Activated T-helper 1 cell treated with anti-CD3 and anti-CD28 coated beads, Interleukin-12 subunit alpha, Interleukin-12 subunit beta, Interleukin-2, Interleukin-4 antibody, amounts not matched to agents 30 ng/mL and 10 ng/mL and 1 ng/mL, durations not matched to agents 14 hours and 24 hours and 36 hours (primary cell): ENCODE data around the gene GALNT17. TPM values are rescaled to one million over a fixed set of nuclear protein-coding genes. Genes with fewer than 3 reads are reported as not detected.
"Not testable (repeated sequence)": the region's sequence is repeated elsewhere in the genome, so short reads cannot be mapped to it uniquely, and the experiment has no call there.

ENCODE experiments used
- DNase-seq: peaks from one replicate; pipeline ENCODE4 v3.0.0; 2021; ENCODE audit warnings: low spot score
- H3K27ac Mint-ChIP-seq: one replicate; pipeline ENCODE4 v1.8.0; 2021; ENCODE audit warnings: mild to moderate bottlenecking, mixed read lengths
- H3K27me3 Mint-ChIP-seq: one replicate; pipeline ENCODE4 v1.8.0; 2022; ENCODE audit warnings: mild to moderate bottlenecking, moderate library complexity, mixed read lengths; ENCODE audit not compliant: insufficient read depth
- H3K36me3 Mint-ChIP-seq: one replicate; pipeline ENCODE4 v1.8.0; 2021; ENCODE audit warnings: low read depth, mixed read lengths
- H3K4me1 Mint-ChIP-seq: one replicate; pipeline ENCODE4 v1.8.0; 2021; ENCODE audit warnings: low read depth, mixed read lengths
- H3K4me3 Mint-ChIP-seq: one replicate; pipeline ENCODE4 v1.8.0; 2021; ENCODE audit warnings: mild to moderate bottlenecking, moderate library complexity, mixed read lengths
- H3K9me3 Mint-ChIP-seq: one replicate; pipeline ENCODE4 v1.8.0; 2021; ENCODE audit warnings: mixed read lengths
- intact Hi-C: fragments of 100-400 bp; cut with micrococcal nuclease; formaldehyde crosslinking; loops from one replicate; pipeline ENCODE4 v1.15.1; 2024
- total RNA-seq: library from RNA; stranded (reverse); gene quantifications from 2 replicates; pipeline ENCODE4 v1.2.3, GENCODE V29; 2022

Gene GALNT17
- total RNA-seq, 1 donor from 2014 or later: not detected

- no peak for DNase-seq
- peaks cover 46% of the 10 kb centered on the region for H3K9me3 Mint-ChIP-seq
- H3K27me3 Mint-ChIP-seq: no peaks in the 10 kb centered on the region
- no peaks in the 10 kb centered on the region for H3K36me3 Mint-ChIP-seq
- H3K4me1 Mint-ChIP-seq: no peaks in the 10 kb centered on the region
- H3K4me3 Mint-ChIP-seq: no peak overlapping the region
- intact Hi-C loops: loop anchor here (10.0 kb wide), 1 partner anchor 60 kb away; no protein-coding TSS in a partner anchor
- H3K27ac Mint-ChIP-seq: no peak overlapping the region
Observed at GRCh38 chr7:71184609-71185008, 52.7 kb downstream of the GALNT17 start.

- H3K27me3 Mint-ChIP-seq: no peaks in the 10 kb centered on the region
- no peaks in the 10 kb centered on the region for H3K4me1 Mint-ChIP-seq
- intact Hi-C loops: loop anchor here (10.0 kb wide), 1 partner anchor 58 kb away; no protein-coding TSS in a partner anchor
- no peak overlapping the region for H3K4me3 Mint-ChIP-seq
- H3K9me3 Mint-ChIP-seq: peaks cover 48% of the 10 kb centered on the region
- no peak for DNase-seq
- no peak overlapping the region for H3K27ac Mint-ChIP-seq
- no peaks in the 10 kb centered on the region for H3K36me3 Mint-ChIP-seq
Observed at GRCh38 chr7:71186535-71187057, 54.7 kb downstream of the GALNT17 start.

GRCh38 chr7:71191771-71192170 lies 59.8 kb downstream of the GALNT17 start:
- no peak for DNase-seq
- intact Hi-C loops: no loop called here
- no peaks in the 10 kb centered on the region for H3K4me1 Mint-ChIP-seq
- H3K27ac Mint-ChIP-seq: no peak overlapping the region
- H3K9me3 Mint-ChIP-seq: peaks cover 44% of the 10 kb centered on the region
- no peaks in the 10 kb centered on the region for H3K27me3 Mint-ChIP-seq
- H3K36me3 Mint-ChIP-seq: no peaks in the 10 kb centered on the region
- no peak overlapping the region for H3K4me3 Mint-ChIP-seq

- H3K27me3 Mint-ChIP-seq: no peaks in the 10 kb centered on the region
- H3K9me3 Mint-ChIP-seq: peaks cover 38% of the 10 kb centered on the region
- intact Hi-C loops: no loop called here
- DNase-seq: no peak
- no peaks in the 10 kb centered on the region for H3K4me1 Mint-ChIP-seq
- no peak overlapping the region for H3K27ac Mint-ChIP-seq
- no peaks in the 10 kb centered on the region for H3K36me3 Mint-ChIP-seq
- no peak overlapping the region for H3K4me3 Mint-ChIP-seq
Observed at GRCh38 chr7:71193099-71193810, 61.3 kb downstream of the GALNT17 start.

- H3K9me3 Mint-ChIP-seq: peaks cover 34% of the 10 kb centered on the region
- H3K27me3 Mint-ChIP-seq: no peaks in the 10 kb centered on the region
- no peak overlapping the region for H3K27ac Mint-ChIP-seq
- H3K36me3 Mint-ChIP-seq: no peaks in the 10 kb centered on the region
- no peak overlapping the region for H3K4me3 Mint-ChIP-seq
- H3K4me1 Mint-ChIP-seq: no peaks in the 10 kb centered on the region
- no peak for DNase-seq
- intact Hi-C loops: no loop called here
Observed at GRCh38 chr7:71198391-71198790, 66.4 kb downstream of the GALNT17 start.

GRCh38 chr7:71198887-71199286 lies 66.9 kb downstream of the GALNT17 start:
- no peaks in the 10 kb centered on the region for H3K4me1 Mint-ChIP-seq
- H3K4me3 Mint-ChIP-seq: no peak overlapping the region
- peaks cover 33% of the 10 kb centered on the region for H3K9me3 Mint-ChIP-seq
- H3K27ac Mint-ChIP-seq: no peak overlapping the region
- no peak for DNase-seq
- no peaks in the 10 kb centered on the region for H3K27me3 Mint-ChIP-seq
- no peaks in the 10 kb centered on the region for H3K36me3 Mint-ChIP-seq
- intact Hi-C loops: no loop called here

- Mint-ChIP-seq H3K27ac (no peak overlapping the region), H3K9me3 (peaks cover 29% of the 10 kb centered on the region), H3K4me3 (no peak overlapping the region), H3K27me3 (no peaks in the 10 kb centered on the region), H3K4me1 (no peaks in the 10 kb centered on the region), H3K36me3 (no peaks in the 10 kb centered on the region)
- intact Hi-C loops: no loop called here
- no peak for DNase-seq
Observed at GRCh38 chr7:71206184-71206583, 74.2 kb downstream of the GALNT17 start.

GRCh38 chr7:71208881-71209280 lies 76.9 kb downstream of the GALNT17 start:
- H3K36me3 Mint-ChIP-seq: no peaks in the 10 kb centered on the region
- H3K27ac Mint-ChIP-seq: no peak overlapping the region
- no peak overlapping the region for H3K4me3 Mint-ChIP-seq
- H3K27me3 Mint-ChIP-seq: no peaks in the 10 kb centered on the region
- no peaks in the 10 kb centered on the region for H3K4me1 Mint-ChIP-seq
- intact Hi-C loops: no loop called here
- peaks cover 37% of the 10 kb centered on the region for H3K9me3 Mint-ChIP-seq
- DNase-seq: no peak

- H3K4me1 Mint-ChIP-seq, H3K27ac Mint-ChIP-seq, DNase-seq, intact Hi-C loops, H3K4me3 Mint-ChIP-seq, H3K27me3 Mint-ChIP-seq, H3K36me3 Mint-ChIP-seq: not testable (repeated sequence)
- peaks cover 35% of the 10 kb centered on the region for H3K9me3 Mint-ChIP-seq
Observed at GRCh38 chr7:71209484-71209883, 77.5 kb downstream of the GALNT17 start.

- no peaks in the 10 kb centered on the region for H3K27me3 Mint-ChIP-seq
- H3K27ac Mint-ChIP-seq: no peak overlapping the region
- H3K4me3 Mint-ChIP-seq: no peak overlapping the region
- no peak for DNase-seq
- H3K36me3 Mint-ChIP-seq: no peaks in the 10 kb centered on the region
- peaks cover 40% of the 10 kb centered on the region for H3K9me3 Mint-ChIP-seq
- no peaks in the 10 kb centered on the region for H3K4me1 Mint-ChIP-seq
- intact Hi-C loops: no loop called here
Observed at GRCh38 chr7:71210220-71210619, 78.3 kb downstream of the GALNT17 start.

GRCh38 chr7:71212433-71212832 lies 80.5 kb downstream of the GALNT17 start:
- H3K4me1 Mint-ChIP-seq, H3K27ac Mint-ChIP-seq, DNase-seq, H3K36me3 Mint-ChIP-seq, H3K27me3 Mint-ChIP-seq, intact Hi-C loops, H3K4me3 Mint-ChIP-seq: not testable (repeated sequence)
- H3K9me3 Mint-ChIP-seq: peaks cover 42% of the 10 kb centered on the region

- no peaks in the 10 kb centered on the region for H3K36me3 Mint-ChIP-seq
- H3K27ac Mint-ChIP-seq: no peak overlapping the region
- H3K4me3 Mint-ChIP-seq: no peak overlapping the region
- no peaks in the 10 kb centered on the region for H3K27me3 Mint-ChIP-seq
- peaks cover 52% of the 10 kb centered on the region for H3K9me3 Mint-ChIP-seq
- DNase-seq: no peak
- intact Hi-C loops: no loop called here
- H3K4me1 Mint-ChIP-seq: no peaks in the 10 kb centered on the region
Observed at GRCh38 chr7:71216211-71216610, 84.3 kb downstream of the GALNT17 start.

- Mint-ChIP-seq H3K4me1 (no peaks in the 10 kb centered on the region), H3K4me3 (no peak overlapping the region), H3K36me3 (no peaks in the 10 kb centered on the region), H3K27ac (no peak overlapping the region), H3K27me3 (no peaks in the 10 kb centered on the region), H3K9me3 (peaks cover 47% of the 10 kb centered on the region)
- intact Hi-C loops: no loop called here
- DNase-seq: no peak
Observed at GRCh38 chr7:71220210-71220695, 88.3 kb downstream of the GALNT17 start.
